ENCODE data around the gene GH2.
"Not testable (repeated sequence)": the region's sequence is repeated elsewhere in the genome, so short reads cannot be mapped to it uniquely, and the experiment has no call there.

Gene GH2

DNA sequence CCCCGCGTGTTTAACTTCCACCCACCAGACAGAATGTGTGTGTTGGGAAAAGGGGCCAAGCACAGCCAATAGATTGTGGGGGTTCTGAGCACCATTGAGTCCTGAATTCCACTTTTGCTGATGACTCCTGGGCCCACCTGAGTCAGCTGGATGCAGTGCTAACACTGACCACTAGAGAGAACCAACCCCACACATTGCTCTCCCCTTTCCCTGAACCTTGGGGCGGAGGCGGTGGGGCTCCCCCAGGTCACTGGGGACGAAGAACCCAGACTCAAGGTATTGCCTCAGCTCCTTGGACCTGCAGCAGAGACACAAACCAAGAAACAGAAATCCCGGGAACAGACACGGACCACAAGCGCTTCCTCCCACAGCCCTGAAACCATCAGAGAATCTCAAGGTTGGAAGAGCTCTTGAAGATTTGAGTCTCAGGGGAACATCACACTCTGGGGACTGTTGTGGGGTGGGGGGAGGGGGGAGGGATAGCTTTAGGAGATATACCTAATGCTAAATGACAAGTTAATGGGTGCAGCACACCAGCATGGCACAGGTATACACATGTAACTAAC, 7.6 kb downstream of the GH2 start:
- not testable (repeated sequence) for DNase-seq (ENCODE audit: low read depth in 3 of 3, low spot score in 1 of 3)

DNA sequence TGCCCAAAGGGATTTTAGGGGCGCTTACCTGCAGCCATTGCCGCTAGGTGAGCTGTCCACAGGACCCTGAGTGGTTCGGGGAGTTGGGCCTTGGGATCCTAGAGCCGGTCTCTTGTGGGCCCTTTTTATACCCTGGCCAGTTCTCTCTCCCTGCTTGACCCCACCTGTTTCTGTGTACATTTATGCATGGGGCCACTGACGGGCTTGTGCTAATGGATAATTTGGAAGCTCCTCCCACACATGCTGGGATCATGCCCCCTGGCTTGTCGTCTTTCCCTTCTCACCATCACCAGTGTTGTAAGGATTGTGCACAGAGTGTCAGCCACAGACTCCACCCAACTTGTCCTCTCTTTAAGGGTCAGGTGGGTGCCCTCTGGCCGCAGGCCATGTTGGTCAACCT, 8.2 kb downstream of the GH2 start, which contains the start of gene CSH2:
TSS of gene CSH2 (minus strand) at position 101 of the 400 bp plus-strand sequence. CDS start at position 38, 63 bp downstream.
- not testable (repeated sequence) for DNase-seq (ENCODE audit: low read depth in 3 of 3, low spot score in 1 of 3)

DNA sequence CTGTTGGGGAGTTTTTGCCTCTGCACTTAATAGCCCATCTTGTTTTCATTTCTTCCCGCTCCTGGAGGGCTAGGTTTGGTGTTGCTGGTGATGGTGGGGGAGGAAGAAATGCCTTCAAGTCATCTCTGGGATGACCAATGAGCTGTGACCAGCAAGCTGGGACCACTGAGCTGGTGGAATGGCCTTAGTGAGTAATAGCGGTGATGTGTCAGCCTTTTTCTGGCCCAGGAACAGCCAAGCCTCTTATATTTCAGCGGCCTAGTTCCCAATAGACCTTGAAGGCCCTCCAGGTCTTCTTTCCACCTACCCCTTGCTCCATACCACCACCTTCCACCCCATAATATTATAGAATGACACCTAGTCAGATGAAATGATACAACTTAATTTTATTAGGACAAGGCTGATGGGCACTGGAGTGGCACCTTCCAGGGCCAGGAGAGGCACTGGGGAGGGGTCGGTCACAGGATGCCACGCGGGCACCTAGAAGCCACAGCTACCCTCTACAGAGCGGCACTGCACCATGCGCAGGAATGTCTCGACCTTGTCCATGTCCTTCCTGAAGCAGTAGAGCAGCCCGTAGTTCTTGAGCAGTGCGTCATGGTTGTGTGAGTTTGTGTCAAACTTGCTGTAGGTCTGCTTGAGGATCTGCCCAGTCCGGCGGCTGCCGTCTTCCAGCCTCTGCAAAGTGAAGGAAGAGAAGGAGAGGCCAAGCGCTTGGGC, 9.9 kb downstream of the GH2 start:
- DNase-seq (ENCODE audit: low read depth in 3 of 3, low spot score in 1 of 3): not testable (repeated sequence)

DNA sequence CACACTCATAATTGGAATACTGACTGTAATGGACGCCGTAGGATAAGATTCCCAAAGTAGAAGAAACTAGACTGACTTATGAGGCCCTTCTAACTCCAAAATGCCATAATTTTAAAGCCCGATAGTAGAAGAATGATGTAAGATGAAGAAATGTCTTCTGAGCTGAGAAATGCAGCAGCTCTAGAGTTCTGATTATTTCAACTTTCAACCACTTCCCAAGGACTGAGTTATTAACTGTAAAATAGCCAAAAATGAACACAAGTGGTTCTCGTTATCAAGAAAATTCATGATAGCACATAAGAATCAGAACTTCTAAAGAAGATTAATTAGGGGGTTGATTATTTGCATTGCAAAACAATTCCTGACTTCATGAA, 11.5 kb downstream of the GH2 start:
- DNase-seq (ENCODE audit: low read depth in 3 of 3, low spot score in 1 of 3): not testable (repeated sequence)

DNA sequence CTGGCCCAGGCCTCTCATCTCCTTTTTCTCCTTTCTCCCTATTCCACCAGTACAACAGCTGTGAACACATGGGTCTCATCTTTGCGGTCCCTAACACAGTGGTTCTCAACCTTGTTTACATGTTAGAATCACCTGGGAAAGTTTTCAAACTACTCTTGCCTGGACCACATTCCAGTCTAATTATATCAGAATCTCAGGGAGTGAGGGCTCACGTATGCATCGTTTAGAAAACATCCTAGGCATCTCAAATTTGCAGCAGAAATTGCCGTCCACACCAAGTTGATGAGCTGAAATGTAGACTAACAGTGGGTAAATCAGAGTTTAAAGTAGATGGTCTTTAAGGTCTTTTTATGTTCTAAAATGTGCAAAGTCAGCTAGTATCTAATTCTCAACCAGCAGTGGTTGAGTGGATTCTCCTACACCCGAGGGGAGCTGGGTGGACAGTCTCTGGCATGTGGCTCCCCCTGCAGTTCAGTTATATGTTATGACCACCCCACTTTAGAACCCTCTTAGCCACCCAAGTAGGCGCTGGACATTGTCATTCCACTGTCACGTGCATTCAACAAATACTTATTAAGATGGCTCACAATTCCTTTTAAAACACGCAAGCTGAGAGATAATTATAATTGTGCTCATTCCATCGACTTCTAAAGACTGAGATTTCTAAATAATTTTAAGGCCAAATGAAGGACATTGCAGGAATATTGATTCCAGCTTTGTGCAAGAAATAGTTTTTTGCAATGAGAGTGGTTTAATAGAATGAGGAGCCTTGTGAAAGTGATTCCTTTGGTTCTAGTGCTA, 12.1 kb downstream of the GH2 start:
- not testable (repeated sequence) for DNase-seq (ENCODE audit: low read depth in 3 of 3, low spot score in 1 of 3)

DNA sequence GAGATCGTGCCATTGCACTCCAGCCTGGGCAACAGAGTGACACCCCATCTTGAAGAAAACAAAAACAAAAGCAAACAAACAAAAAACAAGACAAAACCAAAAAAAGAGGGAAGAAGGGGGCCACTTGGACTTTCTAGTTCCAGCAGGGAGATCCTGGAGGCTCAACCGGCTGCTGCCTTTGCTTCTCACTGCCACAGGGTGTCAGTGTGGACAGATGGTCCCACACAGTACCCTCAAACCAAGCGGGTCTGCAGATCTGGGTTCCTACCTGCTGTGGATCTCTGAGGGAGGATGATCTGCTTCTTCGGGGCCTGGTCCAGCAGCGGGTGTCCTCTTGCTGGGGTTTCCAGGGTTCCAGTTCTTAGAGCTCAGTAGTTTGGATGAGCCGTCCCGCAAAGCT, 15.1 kb downstream of the GH2 start:
- DNase-seq (ENCODE audit: low read depth in 3 of 3, low spot score in 1 of 3): not testable (repeated sequence)

DNA sequence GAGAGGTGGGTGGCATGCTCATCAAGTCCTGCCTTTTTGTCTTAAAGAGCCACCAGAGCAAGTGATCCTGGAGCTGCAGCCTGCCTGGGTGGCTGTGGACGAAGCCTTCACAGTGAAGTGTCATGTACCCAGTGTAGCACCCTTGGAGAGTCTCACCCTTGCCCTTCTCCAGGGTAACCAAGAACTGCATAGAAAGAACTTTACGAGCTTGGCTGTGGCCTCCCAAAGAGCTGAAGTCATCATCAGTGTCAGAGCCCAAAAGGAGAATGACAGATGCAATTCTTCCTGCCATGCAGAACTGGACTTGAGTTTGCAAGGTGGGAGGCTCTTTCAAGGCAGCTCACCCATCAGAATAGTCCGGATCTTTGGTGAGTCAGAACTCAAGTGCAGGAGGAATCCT, 22.5 kb downstream of the GH2 start:
- no peak for DNase-seq (ENCODE audit: low read depth in 3 of 3, low spot score in 1 of 3)

DNA sequence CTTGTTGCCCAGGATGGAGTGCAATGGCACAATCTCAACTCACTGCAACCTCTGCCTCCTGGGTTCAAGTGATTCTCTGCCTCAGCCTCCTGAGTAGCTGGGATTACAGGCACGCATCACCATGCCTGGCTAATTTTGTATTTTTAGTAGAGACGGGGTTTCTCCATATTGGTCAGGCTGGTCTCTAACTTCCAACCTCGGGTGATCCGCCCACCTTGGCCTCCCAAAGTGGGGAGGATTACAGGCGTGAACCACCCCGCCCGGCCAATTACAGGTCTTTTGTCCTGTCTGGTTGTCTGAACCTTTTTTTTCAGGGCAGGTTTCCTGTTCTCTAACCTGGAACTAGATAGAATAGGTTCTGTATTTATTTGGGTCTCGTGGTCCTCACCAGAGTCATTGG, 25.3 kb downstream of the GH2 start:
- not testable (repeated sequence) for DNase-seq (ENCODE audit: low read depth in 3 of 3, low spot score in 1 of 3)

DNA sequence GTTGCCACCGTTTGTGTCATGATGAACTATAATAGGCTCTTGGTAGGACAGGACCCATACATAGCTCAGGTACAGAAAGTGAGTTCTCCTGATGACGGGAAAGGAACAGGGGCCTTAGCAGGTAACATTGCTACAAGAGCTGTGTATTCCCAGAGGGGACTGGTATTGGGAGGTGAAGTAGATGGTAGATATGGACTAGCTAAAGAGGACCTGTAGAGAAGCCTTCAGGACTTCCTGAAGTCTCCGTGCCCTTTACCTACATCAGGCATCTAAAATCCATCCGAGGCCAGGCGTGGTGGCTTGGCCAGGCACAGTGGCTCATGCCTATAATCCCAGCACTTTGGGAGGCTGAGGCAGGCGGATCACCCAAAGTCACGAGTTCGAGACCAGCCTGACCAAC, 26.6 kb downstream of the GH2 start:
- DNase-seq (ENCODE audit: low read depth in 3 of 3, low spot score in 1 of 3): no peak

DNA sequence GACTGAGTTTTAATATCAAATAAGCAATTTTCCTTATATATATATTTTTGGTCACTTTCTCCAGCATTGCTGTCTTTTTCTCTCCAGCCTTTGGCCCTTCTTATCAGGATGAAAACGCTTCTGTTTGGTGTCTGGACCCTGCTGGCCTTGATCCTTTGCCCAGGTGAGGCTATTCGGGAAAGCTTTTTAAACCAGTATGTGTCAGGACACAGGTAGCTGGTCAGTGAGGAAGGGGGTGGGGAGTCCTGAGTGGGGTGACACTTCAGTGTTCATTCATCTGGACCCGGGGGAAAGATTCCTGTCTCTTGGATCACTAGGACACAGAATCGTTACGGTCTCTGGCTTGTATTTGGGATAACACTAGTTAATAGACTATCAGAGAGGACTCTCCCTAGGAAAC, 27.0 kb downstream of the GH2 start:
- no peak for DNase-seq (ENCODE audit: low read depth in 3 of 3, low spot score in 1 of 3)

DNA sequence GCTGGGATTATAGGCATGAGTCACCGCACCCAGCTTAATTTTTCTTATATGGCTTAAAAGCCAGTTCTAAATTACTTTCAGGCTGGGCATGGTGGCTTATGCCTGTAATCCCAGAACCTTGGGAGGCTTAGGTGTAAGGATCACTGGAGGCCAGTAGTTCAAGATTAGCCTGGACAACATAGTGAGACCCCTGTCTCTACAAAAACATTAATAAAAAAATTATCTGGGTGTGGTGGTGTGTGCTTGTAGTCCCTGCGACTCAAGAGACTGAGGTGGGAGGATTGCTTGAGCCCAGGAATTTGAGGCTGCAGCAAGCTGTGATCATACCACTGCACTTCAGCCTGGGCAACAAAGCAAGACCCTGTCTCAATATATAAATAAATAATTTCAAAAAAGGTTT, 28.5 kb downstream of the GH2 start:
- DNase-seq (ENCODE audit: low read depth in 3 of 3, low spot score in 1 of 3): no peak

DNA sequence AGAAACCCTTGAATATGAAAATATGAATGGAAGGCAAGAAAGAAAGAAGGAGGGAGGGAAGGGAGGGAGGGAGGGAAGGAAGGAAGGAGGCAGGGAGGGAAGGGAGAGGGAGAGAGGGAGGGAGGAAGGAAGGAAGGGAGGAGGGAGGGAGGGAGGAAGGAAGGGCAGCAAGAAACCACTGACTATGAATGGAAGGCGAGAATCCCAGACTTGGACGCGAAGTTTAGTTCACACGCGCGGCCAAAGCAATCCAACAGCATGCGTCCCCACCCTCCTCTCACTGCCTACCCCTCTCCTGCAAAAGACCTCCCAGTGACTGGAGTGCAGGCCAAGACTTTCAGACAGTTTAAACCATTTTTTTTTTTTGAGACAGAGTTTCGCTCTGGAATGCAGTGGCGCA, 31.3 kb downstream of the GH2 start:
- DNase-seq (ENCODE audit: low read depth in 3 of 3, low spot score in 1 of 3): no peak

DNA sequence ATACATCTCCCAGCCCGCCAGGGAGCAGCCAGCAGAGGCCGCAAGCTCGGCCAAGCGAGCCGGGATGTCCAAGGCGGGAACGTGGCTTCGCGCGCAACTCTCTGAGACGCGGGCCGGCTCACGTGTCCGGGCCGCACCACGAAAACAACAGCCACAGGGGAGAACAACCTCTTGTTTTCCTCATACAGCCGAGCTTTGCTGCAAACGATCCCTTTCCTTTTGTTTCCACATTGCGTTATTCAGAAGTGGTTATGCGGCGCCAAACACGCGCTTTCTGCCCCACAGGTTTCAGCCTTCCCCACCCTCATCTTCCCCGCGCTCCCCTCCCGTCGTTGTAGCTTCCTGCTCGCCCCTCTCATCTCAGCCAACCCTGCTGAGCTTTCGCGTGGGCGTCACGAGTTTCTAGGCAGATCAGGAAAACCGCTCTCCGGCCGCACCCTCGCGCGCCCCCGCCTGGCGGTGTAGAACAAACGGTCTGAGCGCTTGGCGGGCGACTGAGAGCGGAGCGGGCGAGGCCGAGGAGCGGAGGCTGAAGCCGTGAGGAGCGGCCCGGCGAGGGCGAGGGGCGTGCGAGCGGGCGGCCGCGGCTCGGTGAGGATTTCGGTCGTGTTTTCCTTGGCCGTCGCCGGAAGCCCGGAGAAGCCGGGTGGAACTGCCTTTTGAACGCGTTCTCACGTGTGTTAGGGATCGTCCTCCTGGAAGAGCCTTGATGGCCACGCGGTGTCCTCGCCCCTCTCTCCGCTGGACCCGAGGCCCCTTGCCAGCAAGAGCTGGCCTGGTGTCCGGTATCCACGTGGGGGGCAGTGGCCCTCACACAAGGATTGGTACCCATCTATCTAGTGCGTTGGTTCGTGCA, 32.7 kb downstream of the GH2 start:
- DNase-seq (ENCODE audit: low read depth in 3 of 3, low spot score in 1 of 3): peak; percentile 83 to 95 (median 87)

DNA sequence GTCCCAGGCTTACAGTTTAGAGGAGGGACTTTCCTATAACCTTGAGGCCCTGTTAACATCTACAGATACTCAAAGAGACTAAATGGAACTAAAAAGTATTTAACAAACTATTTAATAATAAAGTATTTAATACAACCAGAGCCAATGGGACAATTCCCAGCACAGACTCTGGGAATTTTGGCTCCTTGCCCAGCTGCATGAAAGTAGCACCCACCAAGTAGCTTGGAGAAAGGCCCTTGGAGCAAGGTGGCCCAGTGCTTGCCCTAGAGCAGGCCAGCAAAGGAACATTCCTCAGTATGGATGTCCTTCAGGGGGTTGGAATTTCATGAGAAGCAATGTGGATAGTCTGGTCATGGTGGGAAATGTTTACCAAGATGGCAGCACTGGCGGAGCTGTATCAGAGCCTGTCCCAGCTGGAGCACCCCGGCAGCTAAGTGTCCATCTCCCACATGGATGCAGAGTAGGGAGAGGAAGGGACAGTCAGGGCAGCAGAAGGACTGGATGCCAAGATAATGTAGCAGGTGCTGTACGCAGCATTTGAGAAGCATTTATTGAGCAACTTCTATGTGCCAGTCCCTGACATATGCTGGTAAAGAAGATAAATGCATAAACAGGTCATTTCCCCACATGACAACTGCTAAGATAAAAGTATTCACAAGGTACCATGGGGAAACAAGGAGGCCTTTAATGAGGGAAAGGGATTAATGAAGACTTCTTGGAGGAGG, 34.1 kb downstream of the GH2 start:
- no peak for DNase-seq (ENCODE audit: low read depth in 3 of 3, low spot score in 1 of 3)

DNA sequence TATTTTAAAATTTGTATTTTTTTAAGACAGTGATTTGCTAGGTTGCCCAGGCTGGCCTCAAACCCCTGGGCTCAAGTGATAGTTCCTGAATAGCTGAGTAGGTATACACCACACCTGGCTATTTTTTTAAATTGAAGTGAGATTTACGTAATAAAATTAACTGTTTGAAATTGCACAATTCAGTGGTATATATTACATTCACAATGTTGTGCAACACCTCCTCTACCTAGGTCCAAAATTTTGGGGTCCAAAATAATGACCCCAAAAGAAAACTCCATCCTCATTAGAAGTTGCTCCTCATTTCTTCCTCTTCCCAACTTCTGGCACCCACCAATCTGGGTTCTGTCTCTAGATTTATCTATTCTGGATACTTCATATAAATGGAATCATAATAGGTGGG, 36.2 kb downstream of the GH2 start:
- DNase-seq (ENCODE audit: low read depth in 3 of 3, low spot score in 1 of 3): no peak

DNA sequence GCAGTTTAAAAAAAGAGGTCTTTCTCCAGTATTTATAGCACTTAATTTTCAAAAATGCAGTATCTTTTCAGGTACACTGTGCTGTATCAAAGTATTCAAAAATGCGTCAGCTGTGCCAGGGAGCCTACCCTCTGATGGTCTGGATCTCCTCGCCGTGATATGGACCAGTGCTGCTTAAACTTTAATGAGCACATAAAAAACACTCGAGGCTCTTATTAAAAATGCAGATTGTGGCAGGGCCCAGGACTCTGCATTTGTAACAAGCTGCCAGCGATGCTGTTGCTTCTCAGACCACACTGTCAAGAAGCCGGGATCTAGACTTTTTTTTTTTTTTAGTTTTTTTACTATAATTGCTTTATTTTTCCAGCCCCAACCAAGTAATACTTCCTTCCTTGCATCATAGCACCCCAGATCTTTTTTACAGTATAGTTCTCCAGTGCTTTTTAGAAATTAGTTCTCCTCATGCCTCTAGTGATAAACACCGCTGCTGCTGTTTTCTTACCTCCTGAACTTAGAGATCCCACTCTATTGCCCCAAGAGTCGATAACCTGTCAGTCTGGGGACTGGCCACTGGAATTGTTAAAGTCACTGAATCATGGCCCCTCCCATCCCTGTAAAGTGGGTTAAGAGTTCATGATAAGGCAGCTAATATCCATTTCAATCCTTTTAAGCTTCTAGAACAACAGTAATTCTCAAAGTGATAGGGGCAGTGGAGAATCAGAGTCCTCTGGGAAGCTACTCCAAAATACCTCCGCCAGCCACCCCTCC, 37.6 kb downstream of the GH2 start:
- DNase-seq (ENCODE audit: low read depth in 3 of 3, low spot score in 1 of 3): no peak

DNA sequence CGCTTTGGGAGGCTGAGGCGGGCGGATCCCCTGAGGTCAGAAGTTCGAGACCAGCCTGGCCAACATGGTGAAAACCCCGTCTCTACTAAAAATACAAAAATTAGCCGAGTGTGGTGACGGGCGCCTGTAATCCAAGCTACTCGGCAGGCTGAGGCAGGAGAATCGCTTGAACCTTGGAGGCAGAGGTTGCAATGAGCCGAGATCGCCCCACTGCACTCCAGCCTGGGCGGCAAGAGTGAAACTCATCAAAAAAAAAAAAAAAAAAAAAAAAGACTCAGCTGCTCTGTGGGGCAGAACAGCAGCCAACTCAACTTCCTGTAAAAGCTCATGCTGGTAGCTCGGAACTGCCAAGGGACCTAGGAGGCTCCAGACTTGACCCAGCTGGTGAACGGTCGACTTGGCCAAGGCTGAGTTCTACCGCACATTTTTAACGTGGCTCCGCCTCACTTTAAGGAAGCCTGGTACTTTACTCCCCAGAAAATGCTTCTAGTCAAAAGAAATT, 38.3 kb downstream of the GH2 start:
- not testable (repeated sequence) for DNase-seq (ENCODE audit: low read depth in 3 of 3, low spot score in 1 of 3)

DNA sequence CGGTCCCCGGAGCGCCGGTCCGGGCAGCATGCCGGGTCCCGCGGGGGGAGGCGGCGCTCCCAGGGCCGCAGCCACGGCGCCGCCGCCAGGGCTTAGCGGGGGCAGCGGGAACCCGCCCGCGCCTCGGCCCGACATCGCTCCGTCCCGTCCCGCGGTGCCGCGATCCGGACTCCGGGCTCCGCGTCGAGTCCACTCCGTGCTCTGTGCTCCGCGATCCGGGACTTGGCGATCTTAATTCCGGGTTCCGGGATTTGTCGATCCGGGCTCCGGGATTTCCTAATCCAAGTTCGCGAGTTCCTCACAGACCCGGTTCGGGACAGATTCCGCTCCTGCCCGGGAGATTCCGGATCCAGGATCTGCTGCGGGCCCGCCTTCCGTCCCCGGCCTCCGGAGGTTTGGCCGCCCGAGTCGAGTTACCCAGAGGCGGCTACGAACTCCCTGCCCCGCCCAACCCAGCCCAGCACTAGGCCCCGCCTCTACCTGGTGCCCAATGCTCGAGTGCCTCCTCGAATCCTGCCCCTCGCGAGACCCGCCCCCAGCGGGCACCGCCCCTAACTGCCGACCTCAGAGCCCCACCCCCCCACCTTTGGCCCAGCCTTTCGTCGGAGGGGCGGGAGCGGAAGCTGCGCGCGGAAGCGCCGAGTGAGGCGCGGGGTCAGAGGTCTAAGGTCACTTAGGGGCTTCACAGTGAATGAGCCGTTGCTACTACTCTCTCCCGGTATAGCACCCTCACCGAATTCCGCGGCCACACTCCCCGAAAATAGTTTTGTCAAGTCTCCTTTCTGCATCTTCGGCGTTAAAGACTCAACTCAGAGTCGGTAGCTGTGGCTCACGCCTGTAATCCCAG, 39.0 kb downstream of the GH2 start, which contains the start of gene SMARCD2:
TSS of gene SMARCD2 (minus strand) at position 146 of the 847 bp plus-strand sequence. CDS start at position 135, 11 bp downstream.
- DNase-seq (ENCODE audit: low read depth in 3 of 3, low spot score in 1 of 3): peak; percentile 98

DNA sequence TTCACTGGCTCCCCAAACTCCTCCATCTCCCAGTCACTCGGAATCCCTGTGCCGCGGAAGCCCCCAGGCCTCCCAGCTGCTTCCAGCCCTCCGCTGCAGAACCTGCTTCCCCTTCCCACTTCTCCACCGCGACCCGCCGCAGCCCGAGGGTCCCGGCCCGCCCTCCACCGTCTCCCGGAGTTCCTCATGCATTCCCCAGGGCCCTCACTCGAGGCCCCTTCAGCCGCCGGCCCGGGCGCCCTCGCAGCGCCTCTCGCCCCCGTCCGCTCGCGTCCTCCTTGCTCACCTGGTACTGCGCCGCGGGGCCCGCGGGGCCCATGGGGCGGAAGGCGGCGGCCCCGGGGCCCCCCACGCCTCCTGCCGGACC, 39.6 kb downstream of the GH2 start:
- DNase-seq (ENCODE audit: low read depth in 3 of 3, low spot score in 1 of 3): no peak
